ENCODE measurements around the gene MYADML2. TPM values are rescaled to one million over a fixed set of nuclear protein-coding genes. Genes with fewer than 3 reads are reported as not detected.
A peak's percentile ranks its signal among the peaks of the same experiment; 100 is the strongest.

The MYADML2 gene
- total RNA-seq, 1 experiment from 2014 or later = not detected

DNA sequence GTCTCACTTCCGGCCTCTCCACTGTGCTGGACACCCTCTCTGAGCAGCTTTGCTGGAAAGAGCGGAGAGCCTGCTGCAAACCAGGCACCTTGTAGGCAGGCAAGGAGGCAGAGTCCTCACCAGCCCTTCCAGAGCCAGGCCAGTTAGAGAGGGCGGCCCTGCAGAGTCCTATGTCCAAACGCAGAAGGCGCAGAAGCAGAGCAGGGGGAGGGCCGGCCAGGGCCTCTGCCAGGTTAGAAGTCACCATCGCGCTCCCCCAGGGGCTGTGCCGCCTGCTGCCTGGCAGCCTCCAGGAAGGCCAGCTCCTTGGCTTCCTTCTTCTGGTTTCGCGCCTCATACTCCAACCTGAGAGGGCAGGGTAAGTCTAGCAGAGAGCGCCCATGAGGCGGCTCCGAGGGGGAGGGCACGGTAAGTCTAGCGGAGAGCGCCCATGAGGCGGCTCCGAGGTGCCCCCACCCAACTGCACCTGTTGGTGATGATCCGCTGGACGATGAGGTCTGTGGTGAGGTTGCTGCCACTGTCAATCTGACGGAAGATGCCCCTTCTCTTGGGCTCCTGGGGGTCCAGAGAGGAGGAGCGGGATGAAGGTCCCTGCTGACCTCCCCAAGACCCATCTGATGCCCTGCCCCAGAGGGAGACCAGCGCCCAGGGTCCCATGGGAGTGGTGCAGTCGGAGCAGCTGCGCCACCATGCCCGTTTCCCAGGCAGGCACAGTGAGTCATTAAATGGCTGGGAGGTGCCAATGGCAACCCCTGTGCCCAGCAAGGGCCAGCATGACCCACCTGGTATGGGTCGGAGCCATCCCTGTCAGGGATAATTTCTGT, 42.2 kb downstream of the MYADML2 start:
- BruUV-seq (replicated peaks) = no TSS peak
- Histone ChIP-seq H3K9me2 (replicated peaks; ENCODE audit: low read length) (no peaks in the 10 kb centered on the region), H3K27ac (ENCODE audit: low read length) (no peak overlapping the region), H3K79me2 (ENCODE audit: low read length) (peaks cover 4% of the 10 kb centered on the region; the same call in 1 of the 2 replicates), H3K4me2 (ENCODE audit: low read length) (no peak overlapping the region), H3K9ac (ENCODE audit: low read length) (no peak overlapping the region), H3F3A (ENCODE audit: low read length, unreplicated experiment) (no peaks in the 10 kb centered on the region), H3K27me3 (ENCODE audit: low read length) (no peaks in the 10 kb centered on the region), H2AFZ (ENCODE audit: low read length) (no peak overlapping the region), H3K36me3 (ENCODE audit: low read depth, low read length) (peaks cover 6% of the 10 kb centered on the region; the same call in 1 of the 2 replicates), H3K4me3 (ENCODE audit: low read length) (no peak overlapping the region), H3K4me1 (ENCODE audit: insufficient read depth, low read length) (peaks cover 2% of the 10 kb centered on the region), H3K9me3 (ENCODE audit: low read length) (no peaks in the 10 kb centered on the region), H4K20me1 (ENCODE audit: low read length) (no peaks in the 10 kb centered on the region)
- DNase-seq (no peak), ATAC-seq (no peak)
- intact Hi-C loops (cut with micrococcal nuclease) = no loop called here
- TF ChIP-seq EZH2 (IDR thresholded peaks at IDR 0.05; ENCODE audit: low read length, unreplicated experiment) (no peak), EZH2phosphoT487 (IDR thresholded peaks at IDR 0.05; ENCODE audit: borderline replicate concordance, low read length) (no peak)
- TF ChIP-seq, protein P1, sequence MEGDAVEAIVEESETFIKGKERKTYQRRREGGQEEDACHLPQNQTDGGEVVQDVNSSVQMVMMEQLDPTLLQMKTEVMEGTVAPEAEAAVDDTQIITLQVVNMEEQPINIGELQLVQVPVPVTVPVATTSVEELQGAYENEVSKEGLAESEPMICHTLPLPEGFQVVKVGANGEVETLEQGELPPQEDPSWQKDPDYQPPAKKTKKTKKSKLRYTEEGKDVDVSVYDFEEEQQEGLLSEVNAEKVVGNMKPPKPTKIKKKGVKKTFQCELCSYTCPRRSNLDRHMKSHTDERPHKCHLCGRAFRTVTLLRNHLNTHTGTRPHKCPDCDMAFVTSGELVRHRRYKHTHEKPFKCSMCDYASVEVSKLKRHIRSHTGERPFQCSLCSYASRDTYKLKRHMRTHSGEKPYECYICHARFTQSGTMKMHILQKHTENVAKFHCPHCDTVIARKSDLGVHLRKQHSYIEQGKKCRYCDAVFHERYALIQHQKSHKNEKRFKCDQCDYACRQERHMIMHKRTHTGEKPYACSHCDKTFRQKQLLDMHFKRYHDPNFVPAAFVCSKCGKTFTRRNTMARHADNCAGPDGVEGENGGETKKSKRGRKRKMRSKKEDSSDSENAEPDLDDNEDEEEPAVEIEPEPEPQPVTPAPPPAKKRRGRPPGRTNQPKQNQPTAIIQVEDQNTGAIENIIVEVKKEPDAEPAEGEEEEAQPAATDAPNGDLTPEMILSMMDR (conservative IDR thresholded peaks at IDR 0.05; ENCODE audit: low read depth, low read length) = no peak
- CTCF ChIA-PET = no interaction called here
- POLR2A ChIA-PET (ENCODE audit: unreplicated experiment) = no interaction called here

DNA sequence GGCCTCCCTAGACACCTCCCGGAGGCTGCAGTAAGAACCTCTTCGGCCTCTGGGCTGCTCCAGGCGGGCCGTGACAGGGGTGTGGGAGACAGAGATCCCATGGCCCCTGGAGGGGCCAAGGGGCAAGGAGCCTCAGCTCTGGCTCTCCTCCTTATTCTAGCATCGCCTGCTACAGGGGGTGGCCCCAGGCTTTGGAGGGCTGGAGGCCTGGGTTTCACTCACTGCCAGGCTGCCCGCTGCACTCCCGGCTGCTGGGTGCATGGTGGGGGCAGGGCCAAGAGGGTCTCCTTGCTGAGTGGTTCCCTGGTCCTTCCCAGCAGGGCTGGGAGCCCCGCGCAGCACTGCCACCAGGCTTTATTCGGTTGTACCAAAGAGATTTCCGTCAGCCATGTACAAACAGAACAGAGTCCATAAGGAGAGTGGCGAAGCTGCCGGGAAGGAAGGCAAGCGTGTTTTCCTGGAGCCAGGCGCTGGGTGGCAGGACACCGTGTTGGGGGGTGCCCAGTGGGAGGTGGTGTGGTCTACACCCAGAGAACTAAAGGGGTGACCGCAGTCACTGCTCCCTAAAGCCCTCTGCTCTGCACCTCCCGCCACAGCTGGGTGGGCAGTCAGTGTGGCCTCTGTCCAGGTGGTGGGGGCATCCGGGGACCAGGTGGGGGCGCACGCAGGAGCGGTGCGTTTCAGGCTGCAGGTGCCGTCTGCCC, 43.0 kb downstream of the MYADML2 start:
- Histone ChIP-seq H3K9ac (ENCODE audit: low read length) (no peak overlapping the region), H3K79me2 (ENCODE audit: low read length) (peaks cover 11% of the 10 kb centered on the region; the same call in 1 of the 2 replicates), H3K9me3 (ENCODE audit: low read length) (no peaks in the 10 kb centered on the region), H4K20me1 (ENCODE audit: low read length) (no peaks in the 10 kb centered on the region), H3K36me3 (ENCODE audit: low read depth, low read length) (peaks cover 6% of the 10 kb centered on the region; the same call in 1 of the 2 replicates), H2AFZ (ENCODE audit: low read length) (no peak overlapping the region), H3F3A (ENCODE audit: low read length, unreplicated experiment) (peaks cover 4% of the 10 kb centered on the region), H3K4me2 (ENCODE audit: low read length) (no peak overlapping the region), H3K27me3 (ENCODE audit: low read length) (no peaks in the 10 kb centered on the region), H3K9me2 (replicated peaks; ENCODE audit: low read length) (no peaks in the 10 kb centered on the region), H3K27ac (ENCODE audit: low read length) (no peak overlapping the region), H3K4me3 (ENCODE audit: low read length) (no peak overlapping the region), H3K4me1 (ENCODE audit: insufficient read depth, low read length) (peaks cover 10% of the 10 kb centered on the region)
- DNase-seq (no peak), ATAC-seq (no peak)
- ChIA-PET POLR2A (ENCODE audit: unreplicated experiment) (no interaction called here), CTCF (no interaction called here)
- no peak for TF ChIP-seq EZH2 (IDR thresholded peaks at IDR 0.05; ENCODE audit: low read length, unreplicated experiment)
- TF ChIP-seq EZH2phosphoT487 (IDR thresholded peaks at IDR 0.05; ENCODE audit: borderline replicate concordance, low read length) = no peak
- TF ChIP-seq, protein P1 (conservative IDR thresholded peaks at IDR 0.05; ENCODE audit: low read depth, low read length) = no peak
- intact Hi-C loops (cut with micrococcal nuclease) = no loop called here
- BruUV-seq (replicated peaks) = TSS peak; percentile 11
